OCI-LY1 (cell line): ENCODE measurements around the gene NPAS2.

Experiments
- H2AFZ ChIP-seq: fragments of 200-600 bp; sonication (generic), shearing (Covaris generic); 2 replicates; pipeline ENCODE4 v1.6.0; 2014; ENCODE audit warnings: antibody characterized with exemption, mild to moderate bottlenecking, low read length
- H3F3A ChIP-seq: fragments of 200-600 bp; sonication (generic), shearing (Covaris generic); 2 replicates; pipeline ENCODE4 v1.6.0; 2014; ENCODE audit warnings: mild to moderate bottlenecking, antibody characterized with exemption, low read length, moderate library complexity; ENCODE audit not compliant: insufficient read depth
- H3K27ac ChIP-seq: fragments of 200-600 bp; sonication (generic); 2 replicates; pipeline ENCODE4 v1.5.1; 2014; ENCODE audit warnings: low read length, mixed run types, mild to moderate bottlenecking, low read depth; ENCODE audit not compliant: poor library complexity, severe bottlenecking
- H3K27me3 ChIP-seq: fragments of 200-600 bp; sonication (generic); 2 replicates; pipeline ENCODE4 v1.6.0; 2014; ENCODE audit warnings: antibody characterized with exemption, mild to moderate bottlenecking, low read length, moderate library complexity; ENCODE audit not compliant: insufficient read depth
- H3K36me3 ChIP-seq: fragments of 200-600 bp; sonication (generic); 2 replicates; pipeline ENCODE4 v1.6.1; 2014; ENCODE audit warnings: mild to moderate bottlenecking, antibody characterized with exemption, low read length, moderate library complexity, mixed read lengths; ENCODE audit not compliant: insufficient read depth
- H3K4me1 ChIP-seq: fragments of 200-600 bp; sonication (generic); 2 replicates; pipeline ENCODE4 v1.5.1; 2014; ENCODE audit warnings: mild to moderate bottlenecking, low read length, moderate library complexity; ENCODE audit not compliant: insufficient read depth, severe bottlenecking
- H3K4me2 ChIP-seq: fragments of 200-600 bp; sonication (generic), shearing (Covaris generic); 2 replicates; pipeline ENCODE4 v1.6.1; 2014; ENCODE audit warnings: low read length
- H3K4me3 ChIP-seq: fragments of 200-600 bp; sonication (generic); 2 replicates; pipeline ENCODE4 v1.5.1; 2014; ENCODE audit warnings: low read length, low read depth, mild to moderate bottlenecking, mixed read lengths; ENCODE audit not compliant: poor library complexity, severe bottlenecking
- H3K79me2 ChIP-seq: fragments of 200-600 bp; shearing (Covaris generic); 2 replicates; pipeline ENCODE4 v1.6.1; 2016; ENCODE audit warnings: mixed run types, low read length, mixed read lengths; ENCODE audit not compliant: insufficient read depth
- H3K9ac ChIP-seq: fragments of 200-600 bp; sonication (generic), shearing (Covaris generic); 2 replicates; pipeline ENCODE4 v1.6.1; 2014; ENCODE audit warnings: mild to moderate bottlenecking, low read length, mixed read lengths
- H3K9me2 ChIP-seq: fragments of 200-600 bp; sonication (generic), shearing (Covaris generic); 2 replicates; pipeline ENCODE4 v1.6.1; 2014; ENCODE audit warnings: low read depth, mild to moderate bottlenecking, low read length, mixed read lengths
- H3K9me3 ChIP-seq: fragments of 200-600 bp; shearing (Covaris generic); 2 replicates; pipeline ENCODE4 v1.6.1; 2014; ENCODE audit warnings: low read length, mixed read lengths
- H4K20me1 ChIP-seq: fragments of 200-600 bp; sonication (generic), shearing (Covaris generic); 2 replicates; pipeline ENCODE4 v1.6.0; 2016; ENCODE audit warnings: mild to moderate bottlenecking, low read length; ENCODE audit not compliant: insufficient read depth
- EZH2 ChIP-seq: fragments of 200-600 bp; sonication (generic), shearing (Covaris generic); IDR thresholded peaks from 2 replicates; pipeline ENCODE4 v1.8.0; 2017; ENCODE audit warnings: borderline replicate concordance, mixed run types, mild to moderate bottlenecking, antibody characterized with exemption, low read length, moderate library complexity, mixed read lengths
- TF ChIP-seq, protein P1 (sequence below): fragments of 200-600 bp; sonication (generic), shearing (Covaris generic); IDR thresholded peaks from 2 replicates; pipeline ENCODE4 v1.5.1; 2017; ENCODE audit warnings: mild to moderate bottlenecking, antibody characterized with exemption, low read length, moderate library complexity, mixed read lengths

NPAS2 gene

GRCh38 chr2:100938031-100939026 is 118.4 kb downstream of the NPAS2 start:
- no peaks in the 10 kb centered on the region for H4K20me1 ChIP-seq
- no peaks in the 10 kb centered on the region for H3K36me3 ChIP-seq

GRCh38 chr2:100939445-100939844 is 119.5 kb downstream of the NPAS2 start:
- H3K36me3 ChIP-seq, result no peaks in the 10 kb centered on the region
- TF ChIP-seq, protein P1, sequence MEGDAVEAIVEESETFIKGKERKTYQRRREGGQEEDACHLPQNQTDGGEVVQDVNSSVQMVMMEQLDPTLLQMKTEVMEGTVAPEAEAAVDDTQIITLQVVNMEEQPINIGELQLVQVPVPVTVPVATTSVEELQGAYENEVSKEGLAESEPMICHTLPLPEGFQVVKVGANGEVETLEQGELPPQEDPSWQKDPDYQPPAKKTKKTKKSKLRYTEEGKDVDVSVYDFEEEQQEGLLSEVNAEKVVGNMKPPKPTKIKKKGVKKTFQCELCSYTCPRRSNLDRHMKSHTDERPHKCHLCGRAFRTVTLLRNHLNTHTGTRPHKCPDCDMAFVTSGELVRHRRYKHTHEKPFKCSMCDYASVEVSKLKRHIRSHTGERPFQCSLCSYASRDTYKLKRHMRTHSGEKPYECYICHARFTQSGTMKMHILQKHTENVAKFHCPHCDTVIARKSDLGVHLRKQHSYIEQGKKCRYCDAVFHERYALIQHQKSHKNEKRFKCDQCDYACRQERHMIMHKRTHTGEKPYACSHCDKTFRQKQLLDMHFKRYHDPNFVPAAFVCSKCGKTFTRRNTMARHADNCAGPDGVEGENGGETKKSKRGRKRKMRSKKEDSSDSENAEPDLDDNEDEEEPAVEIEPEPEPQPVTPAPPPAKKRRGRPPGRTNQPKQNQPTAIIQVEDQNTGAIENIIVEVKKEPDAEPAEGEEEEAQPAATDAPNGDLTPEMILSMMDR, result no peak
- TF ChIP-seq EZH2, result no peak

More at GRCh38 chr2:100938031-100939026, 118.4 kb downstream of the NPAS2 start:
- Histone ChIP-seq H3K4me1 (peaks cover 13% of the 10 kb centered on the region), H3F3A (no peaks in the 10 kb centered on the region), H3K9ac (no peak overlapping the region), H3K27me3 (peaks cover 3% of the 10 kb centered on the region; the same call in 1 of the 2 replicates), H3K4me3 (no peak overlapping the region), H3K79me2 (no peaks in the 10 kb centered on the region), H3K4me2 (no peak overlapping the region), H3K9me2 (no peaks in the 10 kb centered on the region), H3K9me3 (no peaks in the 10 kb centered on the region), H3K27ac (no peak overlapping the region), H2AFZ (no peak overlapping the region)
- TF ChIP-seq, protein P1, result no peak
- no peak for TF ChIP-seq EZH2

GRCh38 chr2:100940240-100940639 is 120.3 kb downstream of the NPAS2 start:
- Histone ChIP-seq H3K79me2 (no peaks in the 10 kb centered on the region), H3K4me3 (no peak overlapping the region), H4K20me1 (no peaks in the 10 kb centered on the region), H3K27me3 (peaks cover 3% of the 10 kb centered on the region; the same call in 1 of the 2 replicates), H3K9me2 (no peaks in the 10 kb centered on the region), H2AFZ (no peak overlapping the region), H3K9me3 (no peaks in the 10 kb centered on the region), H3K9ac (no peak overlapping the region), H3K4me2 (no peak overlapping the region), H3K36me3 (no peaks in the 10 kb centered on the region), H3K4me1 (peaks cover 13% of the 10 kb centered on the region), H3F3A (no peaks in the 10 kb centered on the region), H3K27ac (no peak overlapping the region)
- TF ChIP-seq, protein P1, result no peak
- TF ChIP-seq EZH2, result no peak

More at GRCh38 chr2:100939445-100939844, 119.5 kb downstream of the NPAS2 start:
- Histone ChIP-seq H3F3A (no peaks in the 10 kb centered on the region), H2AFZ (no peak overlapping the region), H3K4me2 (no peak overlapping the region), H3K4me3 (no peak overlapping the region), H3K79me2 (no peaks in the 10 kb centered on the region), H3K4me1 (peaks cover 13% of the 10 kb centered on the region), H3K27me3 (peaks cover 3% of the 10 kb centered on the region; the same call in 1 of the 2 replicates), H4K20me1 (no peaks in the 10 kb centered on the region), H3K27ac (no peak overlapping the region), H3K9me3 (no peaks in the 10 kb centered on the region), H3K9ac (no peak overlapping the region), H3K9me2 (no peaks in the 10 kb centered on the region)
